ENCODE measurements around the gene PAWR.

- TF ChIP-seq CTCF (IDR thresholded peaks at IDR 0.05) (no peak), POLR2A (IDR thresholded peaks at IDR 0.05) (no peak)
These were observed 61.2 kb downstream of the PAWR start for GRCh38 chr12:79629561-79629960.

Data from breast epithelium (tissue), 3 donors.